Measurements from ENCODE around the gene GIPC3.

Gene GIPC3

DNA sequence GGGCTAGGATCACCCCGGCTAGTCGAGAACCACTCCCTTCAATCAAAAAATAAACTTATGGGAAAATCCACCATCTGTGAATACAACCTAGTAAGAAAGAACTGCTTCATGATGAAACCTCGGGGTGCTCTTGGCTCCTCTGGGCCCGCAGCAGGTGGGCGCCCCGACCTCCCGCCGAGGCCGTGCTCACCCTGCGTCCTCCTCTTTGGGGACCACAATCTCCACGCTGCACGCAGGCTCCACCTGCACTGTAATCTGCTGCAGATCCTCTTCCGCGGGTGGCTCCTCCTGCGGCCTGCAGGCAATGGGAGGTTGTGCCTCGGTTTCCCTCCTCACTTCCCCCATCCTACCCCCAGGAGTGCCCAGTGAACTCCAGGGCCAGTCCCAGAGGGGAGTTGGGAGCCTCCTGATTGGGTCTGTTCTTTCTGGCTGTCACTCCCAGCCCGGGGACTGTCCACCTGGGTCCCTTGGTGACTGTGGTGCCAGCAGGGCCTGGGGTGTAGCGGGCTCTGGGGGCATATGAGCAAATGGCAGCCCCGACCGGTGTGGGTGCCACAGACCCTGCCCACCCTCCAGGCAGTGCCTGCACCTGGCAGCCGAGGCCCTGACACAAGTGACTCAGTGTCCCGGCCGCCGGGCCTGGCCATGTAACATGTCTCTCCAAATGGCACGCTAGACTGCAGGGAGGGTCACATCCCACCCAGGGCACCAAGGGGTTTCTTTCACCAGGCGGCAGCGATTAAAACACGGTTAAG, 56.4 kb downstream of the GIPC3 start:
- no peak for DNase-seq

DNA sequence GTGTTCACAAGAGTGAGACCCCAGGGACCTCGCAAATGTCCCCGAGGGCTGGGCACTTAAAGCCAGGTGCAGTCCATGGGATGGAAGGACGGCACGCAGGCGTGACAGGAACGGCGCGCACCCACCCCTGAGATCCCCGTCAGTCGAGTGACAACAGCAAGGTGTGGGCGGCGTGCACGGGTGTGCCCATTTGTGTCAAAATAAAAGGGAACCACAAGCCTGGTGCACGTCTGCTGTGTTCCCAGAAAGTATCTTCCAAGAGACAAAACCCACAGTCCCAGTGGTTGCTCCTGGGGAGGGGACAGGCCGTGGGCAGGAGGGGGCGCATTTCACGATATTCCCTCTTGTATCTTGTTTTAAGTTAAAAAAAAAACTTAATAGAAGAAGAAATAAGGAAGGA, 57.0 kb downstream of the GIPC3 start:
- no peak for DNase-seq

Data from bone marrow (tissue), 2 donors.